Activated naive CD8-positive, alpha-beta T cell treated with anti-CD3 and anti-CD28 coated beads, Interleukin-2, amount 50 U/mL, for 24 hours (primary cell): ENCODE data around the gene GRB2.

Experiments used
- ATAC-seq: fragments of 150-1000 bp; cut with Tn5 transposase; one replicate; pipeline ENCODE4 v1.10.0; 2021
- DNase-seq: peaks from one replicate; pipeline ENCODE4 v3.0.0; 2021
- H3K27ac Mint-ChIP-seq: one replicate; pipeline ENCODE4 v1.8.0; 2021; ENCODE audit warnings: mild to moderate bottlenecking, mixed read lengths
- H3K27me3 Mint-ChIP-seq: one replicate; pipeline ENCODE4 v1.8.0; 2021; ENCODE audit warnings: mixed read lengths
- H3K36me3 Mint-ChIP-seq: one replicate; pipeline ENCODE4 v1.8.0; 2021; ENCODE audit warnings: low read depth, mixed read lengths
- H3K4me1 Mint-ChIP-seq: one replicate; pipeline ENCODE4 v1.8.0; 2021; ENCODE audit warnings: mixed read lengths
- H3K4me3 Mint-ChIP-seq: one replicate; pipeline ENCODE4 v1.8.0; 2021; ENCODE audit warnings: mild to moderate bottlenecking, moderate library complexity, mixed read lengths
- H3K9me3 Mint-ChIP-seq: one replicate; pipeline ENCODE4 v1.8.0; 2021; ENCODE audit warnings: mixed read lengths

GRB2 gene

DNA sequence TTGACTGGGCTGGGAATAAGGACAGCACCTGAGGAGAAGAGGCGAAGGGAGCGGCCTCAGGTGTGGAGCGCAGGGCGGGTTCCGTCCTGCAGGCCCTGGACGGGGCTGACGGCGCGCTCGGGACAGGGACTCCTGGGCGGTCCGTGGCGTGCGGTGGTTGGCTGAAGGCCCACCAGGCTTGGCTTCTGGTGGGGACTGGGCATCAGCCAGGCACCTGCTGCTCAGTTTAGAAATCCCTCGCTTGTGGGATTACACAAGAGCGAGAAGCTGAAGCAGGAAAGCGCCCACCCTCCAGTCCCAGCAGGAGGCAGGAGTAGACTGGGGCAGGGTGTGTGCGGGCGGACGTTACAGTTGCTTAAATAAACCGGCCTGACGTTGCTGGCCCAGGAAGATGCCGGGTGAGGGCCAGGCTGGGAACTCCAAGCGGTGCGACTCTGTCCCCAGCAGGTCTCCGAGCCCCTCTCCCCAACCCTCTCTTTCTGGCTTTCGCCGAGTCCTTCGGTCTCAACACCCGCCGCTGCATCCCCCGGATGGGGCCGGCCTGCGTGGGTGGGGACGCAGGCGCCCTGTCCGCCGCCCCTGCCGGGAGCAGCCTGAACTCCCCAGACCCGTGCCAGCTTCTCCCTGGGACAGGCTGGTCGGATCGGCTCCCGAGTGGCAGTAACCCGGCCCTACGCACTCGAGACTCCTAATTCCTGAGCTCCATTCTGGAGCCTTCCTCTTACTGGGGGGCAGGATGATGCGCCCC is 135.1 kb downstream of the GRB2 start:
- peak; percentile 72 for DNase-seq
- Mint-ChIP-seq H3K4me3 (peak overlapping the region; percentile 82), H3K4me1 (peaks cover 28% of the 10 kb centered on the region), H3K27ac (peak overlapping the region; percentile 80), H3K36me3 (peaks cover 27% of the 10 kb centered on the region), H3K9me3 (no peaks in the 10 kb centered on the region), H3K27me3 (no peaks in the 10 kb centered on the region)
- peak; percentile 41 for ATAC-seq

DNA sequence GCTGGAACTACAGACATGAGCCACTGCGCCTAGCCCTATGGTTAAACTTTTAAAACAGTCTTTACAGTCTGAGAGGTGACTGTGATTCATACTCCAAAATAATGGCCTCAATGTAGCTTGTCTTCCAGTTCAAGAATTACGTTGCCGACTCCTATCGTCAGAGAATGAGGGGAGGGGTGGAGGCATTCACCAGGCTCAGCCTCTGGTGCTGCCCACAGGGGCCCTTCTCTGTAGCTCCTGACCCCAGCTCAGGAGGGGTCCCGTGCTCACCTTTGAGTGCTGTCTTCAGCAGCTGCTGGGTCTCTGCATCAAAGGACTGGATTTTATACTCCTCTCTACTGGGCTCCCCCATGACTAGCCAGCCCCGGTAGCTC is 135.6 kb downstream of the GRB2 start:
- DNase-seq (no peak), ATAC-seq (no peak)
- Mint-ChIP-seq H3K27me3 (no peaks in the 10 kb centered on the region), H3K36me3 (peaks cover 26% of the 10 kb centered on the region), H3K9me3 (no peaks in the 10 kb centered on the region), H3K4me3 (peak overlapping the region; percentile 82), H3K27ac (peak overlapping the region; percentile 80), H3K4me1 (peaks cover 28% of the 10 kb centered on the region)
